Activated gamma-delta T cell treated with anti-CD3 and anti-CD28 coated beads, Interleukin-2, amount 50 U/mL, for 16 hours (primary cell): ENCODE measurements around the gene GAA.

Experiments
- DNase-seq: peaks from one replicate; pipeline ENCODE4 v3.0.0-alpha.2; 2020; ENCODE audit warnings: low read depth

The GAA gene

GRCh38 chr17:80101011-80101945 is at the start of gene GAA:
GAA (plus strand) TSS chr17:80101581; CDS start chr17:80104587, 3,006 bp downstream.
- peak; percentile 80 for DNase-seq

DNA sequence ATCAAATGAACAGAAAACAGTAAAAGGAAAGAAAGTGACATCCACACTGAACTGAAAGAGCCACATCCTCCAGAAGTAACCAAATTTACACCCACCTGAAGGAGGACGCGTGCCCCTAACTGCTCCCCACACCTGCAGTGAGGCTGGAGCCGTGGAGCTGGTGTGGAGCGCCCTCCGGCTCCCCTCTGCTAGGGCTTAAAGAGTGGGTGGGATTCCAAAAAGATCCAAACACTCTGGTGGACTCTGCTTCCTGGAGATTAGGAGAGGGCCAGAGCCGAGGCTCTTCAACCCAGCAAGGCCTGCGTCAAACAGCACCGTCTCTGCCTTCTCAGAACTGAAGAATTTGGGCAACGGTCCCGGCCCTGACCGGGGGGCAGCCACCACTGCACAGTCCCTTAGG is 49.7 kb upstream of the GAA start:
- no peak for DNase-seq

- DNase-seq = no peak
Measured at GRCh38 chr17:80053102-80053501, 48.3 kb upstream of the GAA start.

DNA sequence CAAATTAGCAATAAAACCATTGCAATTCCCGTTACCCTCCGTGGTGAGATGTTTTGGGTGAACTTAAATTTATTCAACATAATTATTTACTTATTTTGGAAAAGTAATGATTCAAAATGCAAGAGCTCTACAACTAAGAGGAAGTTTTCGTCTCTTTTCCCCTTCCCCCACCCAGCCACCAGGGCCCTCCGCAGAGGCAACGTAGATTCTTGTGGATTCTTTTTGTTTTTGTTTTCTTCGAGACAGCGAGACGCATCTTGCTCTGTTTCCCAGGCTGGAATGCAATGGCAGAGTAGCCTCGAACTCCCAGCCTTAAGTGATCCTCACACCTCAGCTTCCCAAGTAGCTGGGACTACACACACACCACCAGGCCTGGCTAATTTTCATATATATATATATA is 45.8 kb upstream of the GAA start:
- no peak for DNase-seq

DNA sequence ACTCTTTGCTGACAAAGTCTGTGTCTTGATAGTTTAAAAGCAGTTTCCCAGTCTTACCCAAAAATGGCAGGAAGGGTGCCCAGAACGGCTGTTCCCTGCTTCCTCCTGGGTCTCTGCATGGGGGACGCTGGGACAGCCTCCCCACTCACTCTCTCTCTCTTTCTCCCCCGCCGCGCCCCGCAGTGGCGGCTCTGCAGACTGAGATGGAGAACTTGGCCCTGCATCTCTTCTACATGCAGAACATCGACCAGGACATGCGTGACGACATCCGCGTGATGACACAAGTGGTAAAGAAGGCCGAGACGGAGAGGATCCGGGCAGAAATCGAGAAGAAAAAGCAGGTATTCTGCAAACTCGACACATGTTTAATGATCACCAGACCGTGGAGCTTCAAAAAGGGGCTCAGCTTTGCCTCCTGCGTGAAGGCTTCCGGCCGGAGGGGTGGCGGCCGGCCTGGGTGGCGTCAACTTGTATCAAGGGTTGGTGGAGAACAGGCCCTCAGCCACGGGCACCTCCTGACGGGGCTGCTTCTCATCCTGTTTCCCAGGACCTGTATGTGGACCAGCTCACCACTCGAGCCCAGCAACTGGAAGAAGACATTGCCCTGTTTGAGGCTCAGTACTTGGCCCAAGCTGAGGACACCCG is 42.9 kb upstream of the GAA start:
- no peak for DNase-seq

DNA sequence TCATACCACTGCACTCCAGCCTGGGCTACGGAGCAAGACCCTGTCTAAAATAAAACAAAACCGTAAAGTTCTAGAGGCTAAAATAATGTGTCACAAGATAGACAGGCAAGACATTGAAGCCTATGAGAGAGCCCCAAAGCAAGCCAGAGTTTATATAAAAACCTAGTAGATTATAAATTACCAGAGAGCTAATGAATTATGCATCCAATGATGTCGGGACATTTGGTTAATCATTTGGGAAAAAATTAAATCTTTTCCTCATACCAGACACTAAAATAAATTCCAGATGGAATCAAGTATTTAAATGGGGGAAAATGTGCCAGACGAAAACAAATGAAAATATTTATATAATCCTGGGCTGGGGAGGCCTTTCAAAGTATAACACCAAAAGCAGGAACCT is 40.7 kb upstream of the GAA start:
- DNase-seq = no peak

DNA sequence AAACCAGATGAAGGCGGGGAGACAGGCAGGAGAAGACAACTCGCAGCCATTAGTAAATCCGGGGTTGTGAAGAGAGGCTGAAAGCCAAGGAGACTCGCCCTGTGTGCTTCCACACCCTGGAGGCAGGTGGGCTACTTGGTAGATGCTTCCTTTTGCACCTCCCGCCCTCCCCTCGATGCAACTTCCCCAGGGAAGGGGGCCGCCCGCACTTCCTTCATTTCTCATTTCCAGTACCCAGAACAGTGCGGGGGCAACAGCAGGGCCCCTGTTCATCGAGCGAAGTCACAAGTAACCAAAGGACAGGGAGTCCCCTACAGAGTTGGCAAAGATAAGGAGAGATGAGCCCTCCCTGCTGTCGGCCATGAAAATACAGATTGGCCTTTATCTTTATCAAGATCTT is 40.0 kb upstream of the GAA start:
- DNase-seq = no peak

- DNase-seq = no peak
Measured at GRCh38 chr17:80063830-80064585, 37.4 kb upstream of the GAA start.

DNA sequence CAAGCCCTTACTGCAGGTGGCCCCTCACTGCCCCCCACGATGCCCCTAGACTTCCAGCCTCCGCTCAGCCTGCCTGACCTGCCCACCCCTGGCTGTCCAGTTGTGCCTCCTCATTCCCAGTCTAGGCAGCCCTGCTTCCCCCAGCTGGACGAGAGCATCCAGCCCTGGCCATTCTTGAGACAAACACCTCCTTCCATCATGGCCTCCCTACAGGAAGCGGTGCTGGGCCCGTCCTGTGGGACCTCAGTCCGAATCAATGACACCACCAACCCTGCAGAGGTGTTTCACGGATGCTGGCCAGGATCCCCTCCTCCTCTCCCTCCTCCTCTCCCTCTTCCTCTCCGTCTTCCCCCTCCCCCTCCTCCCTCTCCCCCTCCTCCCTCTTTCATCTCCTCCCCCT is 36.7 kb upstream of the GAA start:
- DNase-seq = no peak

DNA sequence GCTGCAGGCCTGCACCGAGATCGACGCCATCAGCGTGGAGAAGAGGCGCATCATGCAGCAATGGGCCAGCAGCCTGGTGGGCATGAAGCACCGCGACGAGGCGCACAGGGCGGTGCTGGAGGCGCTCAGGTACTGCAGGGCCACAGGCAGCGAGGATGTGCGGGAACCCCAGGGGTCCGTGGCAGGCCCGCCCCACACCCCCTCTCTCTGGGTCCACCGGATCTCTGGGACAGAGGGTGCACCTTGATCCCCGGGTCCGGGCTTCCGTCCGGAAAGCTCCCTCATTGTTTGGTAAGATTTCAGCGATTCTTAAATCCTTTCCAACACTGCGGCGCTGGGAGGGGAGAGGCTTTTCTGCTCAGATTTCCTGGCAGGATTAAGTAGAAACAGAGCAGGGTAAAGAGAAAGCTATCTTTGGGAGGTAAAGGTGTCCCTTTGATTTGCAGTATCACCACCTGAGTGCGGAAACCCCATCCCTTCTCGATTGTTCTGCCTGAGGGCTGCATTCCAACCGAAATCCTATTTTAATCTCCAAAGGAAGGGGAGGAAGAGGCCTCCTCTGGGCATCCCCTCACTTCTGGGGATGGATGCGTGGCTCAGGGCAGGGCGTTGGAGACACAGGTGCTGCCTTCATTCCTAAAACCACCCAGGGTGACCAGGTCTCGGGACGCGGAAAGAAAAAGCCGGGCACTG is 35.8 kb upstream of the GAA start:
- no peak for DNase-seq

DNA sequence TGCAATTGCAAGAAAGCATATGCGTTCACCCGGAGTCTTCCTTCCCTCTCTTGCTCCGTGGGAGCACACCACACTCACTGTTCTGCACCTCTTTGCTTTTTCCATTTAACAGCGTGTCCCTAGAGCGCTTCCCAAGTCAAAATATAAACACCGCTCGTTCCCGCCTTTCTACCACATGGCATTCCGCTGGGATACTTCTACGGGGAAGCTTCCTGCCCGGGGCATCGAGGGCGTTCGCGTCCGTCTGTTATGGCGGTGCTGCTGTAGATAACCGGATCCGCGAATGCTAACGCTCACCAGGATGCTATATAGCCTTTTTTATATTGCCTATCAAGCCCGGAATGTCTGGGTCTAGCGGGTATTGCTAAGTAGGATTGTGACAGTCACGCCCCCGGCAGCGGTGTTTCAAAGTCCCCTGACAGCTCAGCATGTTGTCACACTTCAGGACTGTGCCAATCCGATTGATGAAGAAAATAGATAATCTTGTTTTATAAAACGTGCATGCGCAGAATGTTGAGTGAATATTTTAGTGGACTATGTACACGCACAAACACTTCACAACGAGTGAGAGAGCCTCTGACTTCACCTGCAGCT is 33.9 kb upstream of the GAA start:
- DNase-seq = no peak

DNA sequence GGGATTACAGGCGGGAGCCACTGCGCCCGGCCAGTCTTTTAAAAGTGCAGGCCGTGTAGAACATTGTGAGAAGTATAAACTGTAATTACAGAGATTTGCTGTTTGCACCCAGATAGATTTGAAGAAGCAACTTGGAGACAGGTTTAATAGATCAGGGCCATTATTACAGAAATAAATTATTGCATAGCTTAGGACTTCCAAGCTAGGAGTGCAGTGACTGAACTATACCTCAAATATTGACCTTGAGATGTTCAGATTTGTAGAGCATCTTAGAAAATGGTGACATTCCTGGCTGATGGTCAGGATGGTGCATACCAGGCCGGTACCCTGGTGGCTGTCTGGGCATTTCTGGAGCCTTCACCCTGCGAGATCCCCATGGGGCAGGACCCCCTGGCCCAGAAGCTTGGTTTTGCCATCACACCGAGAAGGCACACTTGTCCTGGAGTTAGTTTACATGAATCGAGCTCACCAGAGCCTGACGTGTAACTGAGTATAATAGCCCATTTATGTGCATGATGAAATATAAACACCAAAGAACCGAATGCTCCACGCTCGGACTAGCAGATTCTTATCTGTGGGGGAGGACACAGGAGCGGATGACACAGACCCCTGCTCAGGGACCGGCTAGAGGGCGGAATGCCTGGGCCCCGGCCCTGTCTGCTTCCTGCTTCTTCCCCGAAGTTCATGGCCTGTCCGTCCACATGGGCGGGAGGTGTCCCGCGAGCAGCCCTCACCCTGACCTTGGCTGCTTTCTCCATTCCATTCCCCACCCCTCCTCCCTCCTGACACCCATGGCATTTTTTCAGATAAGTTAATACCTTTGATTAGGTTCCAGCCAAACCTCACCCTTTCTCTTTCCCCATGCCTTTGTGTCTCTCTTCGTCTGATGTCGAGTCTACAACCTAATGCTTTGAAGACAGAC is 32.8 kb upstream of the GAA start:
- no peak for DNase-seq

- DNase-seq = no peak
Measured at GRCh38 chr17:80070375-80071115, 30.8 kb upstream of the GAA start.

- DNase-seq = no peak
Measured at GRCh38 chr17:80071116-80071841, 30.1 kb upstream of the GAA start.

DNA sequence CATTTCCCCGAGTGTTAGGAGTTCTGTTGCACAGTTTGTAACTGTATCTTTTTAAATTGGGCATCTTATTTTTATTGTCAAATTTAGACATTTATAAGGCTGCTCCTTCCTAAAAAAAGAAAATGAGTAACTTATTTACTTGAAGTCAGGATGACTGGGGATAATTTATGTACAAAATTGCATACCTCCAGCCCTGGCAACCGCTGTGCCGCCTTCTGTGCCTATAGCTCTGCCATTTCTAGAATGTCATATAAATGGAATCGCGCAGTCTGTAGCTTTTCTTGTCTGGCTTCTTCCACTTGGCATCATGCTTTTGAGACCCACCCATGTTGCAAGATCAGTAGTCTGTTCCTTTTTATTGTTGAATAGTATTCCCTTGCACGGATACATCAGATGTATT is 29.0 kb upstream of the GAA start:
- DNase-seq = no peak

- DNase-seq = no peak
Measured at GRCh38 chr17:80080081-80080480, 21.3 kb upstream of the GAA start.

- DNase-seq = no peak
Measured at GRCh38 chr17:80081596-80081995, 19.8 kb upstream of the GAA start.

- peak; percentile 38 for DNase-seq
Measured at GRCh38 chr17:80082403-80083135, 18.8 kb upstream of the GAA start.
